Liver (tissue), 9 donors: ENCODE data around the gene RARA. TPM values are rescaled to one million over a fixed set of nuclear protein-coding genes. Genes with fewer than 3 reads are reported as not detected.

Experiments used
- DNase-seq: peaks from one replicate; pipeline ENCODE4 v3.0.0-alpha.2; 2017; ENCODE audit warnings: low spot score
- H3K27ac ChIP-seq, 2 donors: one replicate each; pipeline ENCODE4 v1.7.0; 2013; ENCODE audit warnings: inconsistent platforms in 2 of 2, low read length in 2 of 2, control low read depth in 1 of 2, low read depth in 1 of 2, mild to moderate bottlenecking in 1 of 2
- H3K27me3 ChIP-seq, 4 donors: one replicate each; pipeline versions ENCODE4 v1.6.1 to v1.7.0; 2013; ENCODE audit warnings: low read length in 3 of 4, inconsistent platforms in 1 of 4, mild to moderate bottlenecking in 1 of 4, moderate library complexity in 1 of 4; ENCODE audit not compliant: control insufficient read depth in 4 of 4, insufficient read depth in 4 of 4
- H3K36me3 ChIP-seq, 4 donors: one replicate each; pipeline versions ENCODE4 v1.6.1 to v1.7.0; 2013; ENCODE audit warnings: low read length in 3 of 4, mild to moderate bottlenecking in 3 of 4, low read depth in 1 of 4, moderate library complexity in 1 of 4; ENCODE audit not compliant: control insufficient read depth in 4 of 4, insufficient read depth in 3 of 4
- H3K4me1 ChIP-seq, 4 donors: one replicate each; pipeline versions ENCODE4 v1.6.1 to v1.7.0; 2013; ENCODE audit warnings: low read length in 3 of 4, mild to moderate bottlenecking in 3 of 4, moderate library complexity in 1 of 4; ENCODE audit not compliant: control insufficient read depth in 4 of 4, insufficient read depth in 4 of 4
- H3K4me3 ChIP-seq, 3 donors: one replicate each; pipeline versions ENCODE4 v1.6.1 to v1.7.0; 2013; ENCODE audit warnings: low read length in 3 of 3, control low read depth in 1 of 3, low read depth in 1 of 3, mild to moderate bottlenecking in 1 of 3
- H3K9ac ChIP-seq, 2 donors: one replicate each; pipeline ENCODE4 v1.7.0; 2013; ENCODE audit warnings: low read length in 2 of 2, mild to moderate bottlenecking in 2 of 2, moderate library complexity in 2 of 2, control low read depth in 1 of 2, low read depth in 1 of 2
- H3K9me3 ChIP-seq, 4 donors: one replicate each; pipeline versions ENCODE4 v1.6.1 to v1.7.0; 2013; ENCODE audit warnings: low read length in 3 of 4; ENCODE audit not compliant: control insufficient read depth in 4 of 4
- EGR1 ChIP-seq, 2 donors: IDR thresholded peaks; 2 replicates each; pipeline ENCODE4 v1.6.1; 2016 to 2018; ENCODE audit warnings: antibody characterized with exemption in 2 of 2, low read depth in 2 of 2
- FOXA1 ChIP-seq: IDR thresholded peaks from 2 replicates; pipeline ENCODE4 v1.6.1; 2016; ENCODE audit warnings: antibody characterized with exemption
- FOXA2 ChIP-seq: IDR thresholded peaks from 2 replicates; pipeline ENCODE4 v1.6.1; 2016; ENCODE audit warnings: antibody characterized with exemption
- GABPA ChIP-seq, 2 donors: IDR thresholded peaks in 1 of 2; conservative IDR thresholded peaks in 1 of 2; 2 replicates each; pipeline ENCODE4 v1.6.1; 2016; ENCODE audit warnings: antibody characterized with exemption in 2 of 2, mild to moderate bottlenecking in 1 of 2, moderate library complexity in 1 of 2
- HNF4A ChIP-seq, 2 donors: conservative IDR thresholded peaks; 2 replicates each; pipeline ENCODE4 v1.6.1; 2016; ENCODE audit warnings: antibody characterized with exemption in 2 of 2, mild to moderate bottlenecking in 2 of 2
- JUND ChIP-seq, 2 donors: IDR thresholded peaks; 2 replicates each; pipeline ENCODE4 v1.6.1; 2016; ENCODE audit warnings: antibody characterized with exemption in 2 of 2
- NR2F2 ChIP-seq: IDR thresholded peaks from 2 replicates; pipeline ENCODE4 v1.6.1; 2016; ENCODE audit warnings: antibody characterized with exemption
- RAD21 ChIP-seq, 2 donors: IDR thresholded peaks; 2 replicates each; pipeline ENCODE4 v1.6.1; 2016; ENCODE audit warnings: antibody characterized with exemption in 2 of 2, mild to moderate bottlenecking in 2 of 2
- RXRA ChIP-seq, 2 donors: IDR thresholded peaks; 2 replicates each; pipeline ENCODE4 v1.6.1; 2017 to 2018; ENCODE audit warnings: antibody characterized with exemption in 2 of 2, mild to moderate bottlenecking in 1 of 2
- SP1 ChIP-seq: IDR thresholded peaks from 2 replicates; pipeline ENCODE4 v1.6.1; 2018; ENCODE audit warnings: antibody characterized with exemption, mild to moderate bottlenecking
- TAF1 ChIP-seq: conservative IDR thresholded peaks from 2 replicates; pipeline ENCODE4 v1.6.1; 2016; ENCODE audit warnings: antibody characterized with exemption, mild to moderate bottlenecking
- YY1 ChIP-seq: IDR thresholded peaks from 2 replicates; pipeline ENCODE4 v1.6.1; 2016; ENCODE audit warnings: antibody characterized with exemption, mild to moderate bottlenecking
- WGBS: extraction: QIAGEN DNeasy Blood & Tissue Kit; methylation state at CpG from one replicate; pipeline ENCODE4 v1.1.7; 2013; 5-methylcytosine and 5-hydroxymethylcytosine counted together
- polyA plus RNA-seq, 2 donors: library from polyadenylated mRNA; stranded (reverse) in 1 of 2; unstranded in 1 of 2; fragments of 200-250 nt in 1 of 2; fragments of >200 nt in 1 of 2; fragmentation: Nextera tagmentation in 1 of 2; extraction: Ambion mirVana in 1 of 2; gene quantifications; one replicate each; pipeline versions ENCODE4 v1.2.1 to v1.2.3, GENCODE V29; 2013 to 2015
- total RNA-seq, 2 donors: library from RNA; depleted of rRNA; stranded (reverse); fragments of >200 nt; gene quantifications; one replicate each; pipeline ENCODE4 v1.2.3, GENCODE V29; 2014
- TF ChIP-seq, protein P1 (sequence below): fragments of 150-350 bp; IDR thresholded peaks from 2 replicates; pipeline ENCODE4 v1.5.1; 2017; ENCODE audit warnings: improper control_type of control experiment, low read depth, low read length; ENCODE audit not compliant: missing input control
- TF ChIP-seq, protein P2 (sequence below): IDR thresholded peaks from 2 replicates; pipeline ENCODE4 v1.6.1; 2016; ENCODE audit warnings: antibody characterized with exemption, mild to moderate bottlenecking
- TF ChIP-seq, protein P3 (sequence below): IDR thresholded peaks from 2 replicates; pipeline ENCODE4 v1.6.1; 2016; ENCODE audit warnings: antibody characterized with exemption
- TF ChIP-seq, protein P4 (sequence below): IDR thresholded peaks from 2 replicates; pipeline ENCODE4 v1.6.1; 2016; ENCODE audit warnings: antibody characterized with exemption
- donor health status: healthy.
- donor health status: healthy.
- donor health status: healthy.
- donor health status: healthy.
- donor health status: healthy.

The RARA gene
- total and polyA plus RNA-seq, 4 donors: 6.6 to 26.2 (median 10.8) TPM

DNA sequence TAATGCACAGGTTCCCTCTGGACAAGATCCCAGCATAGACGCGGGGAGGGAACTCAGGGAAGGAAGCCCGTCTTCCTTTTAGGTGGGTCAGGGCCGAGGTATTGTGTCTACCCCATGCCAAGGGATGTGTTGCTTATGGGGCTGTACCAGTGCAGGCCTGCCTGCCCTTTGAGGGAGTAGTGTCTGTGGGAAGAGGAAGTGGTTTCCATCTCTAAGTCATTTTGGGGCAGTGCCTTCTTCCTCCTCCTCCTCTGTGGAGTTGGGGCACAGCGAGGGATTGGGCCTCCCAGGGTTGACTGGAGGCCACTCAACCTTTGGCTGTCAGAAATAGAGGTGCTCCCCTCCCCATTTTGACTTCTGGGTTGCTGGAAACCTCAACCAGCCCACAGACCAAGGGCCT is 29.1 kb downstream of the RARA start:
- Histone ChIP-seq H3K9me3 (no peaks in the 10 kb centered on the region), H3K4me1 (peaks cover 26 to 72% (median 45%) of the 10 kb centered on the region in 4 donors), H3K27me3 (no peaks in the 10 kb centered on the region), H3K4me3 (no peak overlapping the region), H3K36me3 (no peaks in the 10 kb centered on the region), H3K9ac (no peak overlapping the region), H3K27ac (peak overlapping the region in 1 of 2 donors; percentile 25)
- WGBS: 87% methylated on average over 5 of the region's 5 CpGs
- TF ChIP-seq, protein P1, sequence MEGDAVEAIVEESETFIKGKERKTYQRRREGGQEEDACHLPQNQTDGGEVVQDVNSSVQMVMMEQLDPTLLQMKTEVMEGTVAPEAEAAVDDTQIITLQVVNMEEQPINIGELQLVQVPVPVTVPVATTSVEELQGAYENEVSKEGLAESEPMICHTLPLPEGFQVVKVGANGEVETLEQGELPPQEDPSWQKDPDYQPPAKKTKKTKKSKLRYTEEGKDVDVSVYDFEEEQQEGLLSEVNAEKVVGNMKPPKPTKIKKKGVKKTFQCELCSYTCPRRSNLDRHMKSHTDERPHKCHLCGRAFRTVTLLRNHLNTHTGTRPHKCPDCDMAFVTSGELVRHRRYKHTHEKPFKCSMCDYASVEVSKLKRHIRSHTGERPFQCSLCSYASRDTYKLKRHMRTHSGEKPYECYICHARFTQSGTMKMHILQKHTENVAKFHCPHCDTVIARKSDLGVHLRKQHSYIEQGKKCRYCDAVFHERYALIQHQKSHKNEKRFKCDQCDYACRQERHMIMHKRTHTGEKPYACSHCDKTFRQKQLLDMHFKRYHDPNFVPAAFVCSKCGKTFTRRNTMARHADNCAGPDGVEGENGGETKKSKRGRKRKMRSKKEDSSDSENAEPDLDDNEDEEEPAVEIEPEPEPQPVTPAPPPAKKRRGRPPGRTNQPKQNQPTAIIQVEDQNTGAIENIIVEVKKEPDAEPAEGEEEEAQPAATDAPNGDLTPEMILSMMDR: no peak
- TF ChIP-seq HNF4A (conservative IDR thresholded peaks at IDR 0.05) (no peak), YY1 (no peak), JUND (IDR thresholded peaks at IDR 0.05) (no peak), EGR1 (IDR thresholded peaks at IDR 0.05; ENCODE audit: low read depth in 2 of 2) (no peak), NR2F2 (no peak), FOXA2 (no peak), GABPA (IDR thresholded peaks at IDR 0.05 in 1 of 2, conservative IDR thresholded peaks at IDR 0.05 in 1 of 2) (no peak), FOXA1 (no peak)
- TF ChIP-seq, protein P2, sequence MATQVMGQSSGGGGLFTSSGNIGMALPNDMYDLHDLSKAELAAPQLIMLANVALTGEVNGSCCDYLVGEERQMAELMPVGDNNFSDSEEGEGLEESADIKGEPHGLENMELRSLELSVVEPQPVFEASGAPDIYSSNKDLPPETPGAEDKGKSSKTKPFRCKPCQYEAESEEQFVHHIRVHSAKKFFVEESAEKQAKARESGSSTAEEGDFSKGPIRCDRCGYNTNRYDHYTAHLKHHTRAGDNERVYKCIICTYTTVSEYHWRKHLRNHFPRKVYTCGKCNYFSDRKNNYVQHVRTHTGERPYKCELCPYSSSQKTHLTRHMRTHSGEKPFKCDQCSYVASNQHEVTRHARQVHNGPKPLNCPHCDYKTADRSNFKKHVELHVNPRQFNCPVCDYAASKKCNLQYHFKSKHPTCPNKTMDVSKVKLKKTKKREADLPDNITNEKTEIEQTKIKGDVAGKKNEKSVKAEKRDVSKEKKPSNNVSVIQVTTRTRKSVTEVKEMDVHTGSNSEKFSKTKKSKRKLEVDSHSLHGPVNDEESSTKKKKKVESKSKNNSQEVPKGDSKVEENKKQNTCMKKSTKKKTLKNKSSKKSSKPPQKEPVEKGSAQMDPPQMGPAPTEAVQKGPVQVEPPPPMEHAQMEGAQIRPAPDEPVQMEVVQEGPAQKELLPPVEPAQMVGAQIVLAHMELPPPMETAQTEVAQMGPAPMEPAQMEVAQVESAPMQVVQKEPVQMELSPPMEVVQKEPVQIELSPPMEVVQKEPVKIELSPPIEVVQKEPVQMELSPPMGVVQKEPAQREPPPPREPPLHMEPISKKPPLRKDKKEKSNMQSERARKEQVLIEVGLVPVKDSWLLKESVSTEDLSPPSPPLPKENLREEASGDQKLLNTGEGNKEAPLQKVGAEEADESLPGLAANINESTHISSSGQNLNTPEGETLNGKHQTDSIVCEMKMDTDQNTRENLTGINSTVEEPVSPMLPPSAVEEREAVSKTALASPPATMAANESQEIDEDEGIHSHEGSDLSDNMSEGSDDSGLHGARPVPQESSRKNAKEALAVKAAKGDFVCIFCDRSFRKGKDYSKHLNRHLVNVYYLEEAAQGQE: no peak
- TF ChIP-seq, protein P3, sequence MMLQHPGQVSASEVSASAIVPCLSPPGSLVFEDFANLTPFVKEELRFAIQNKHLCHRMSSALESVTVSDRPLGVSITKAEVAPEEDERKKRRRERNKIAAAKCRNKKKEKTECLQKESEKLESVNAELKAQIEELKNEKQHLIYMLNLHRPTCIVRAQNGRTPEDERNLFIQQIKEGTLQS: no peak
- TF ChIP-seq, protein P4, sequence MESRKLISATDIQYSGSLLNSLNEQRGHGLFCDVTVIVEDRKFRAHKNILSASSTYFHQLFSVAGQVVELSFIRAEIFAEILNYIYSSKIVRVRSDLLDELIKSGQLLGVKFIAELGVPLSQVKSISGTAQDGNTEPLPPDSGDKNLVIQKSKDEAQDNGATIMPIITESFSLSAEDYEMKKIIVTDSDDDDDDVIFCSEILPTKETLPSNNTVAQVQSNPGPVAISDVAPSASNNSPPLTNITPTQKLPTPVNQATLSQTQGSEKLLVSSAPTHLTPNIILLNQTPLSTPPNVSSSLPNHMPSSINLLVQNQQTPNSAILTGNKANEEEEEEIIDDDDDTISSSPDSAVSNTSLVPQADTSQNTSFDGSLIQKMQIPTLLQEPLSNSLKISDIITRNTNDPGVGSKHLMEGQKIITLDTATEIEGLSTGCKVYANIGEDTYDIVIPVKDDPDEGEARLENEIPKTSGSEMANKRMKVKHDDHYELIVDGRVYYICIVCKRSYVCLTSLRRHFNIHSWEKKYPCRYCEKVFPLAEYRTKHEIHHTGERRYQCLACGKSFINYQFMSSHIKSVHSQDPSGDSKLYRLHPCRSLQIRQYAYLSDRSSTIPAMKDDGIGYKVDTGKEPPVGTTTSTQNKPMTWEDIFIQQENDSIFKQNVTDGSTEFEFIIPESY: no peak
- no peak for DNase-seq

DNA sequence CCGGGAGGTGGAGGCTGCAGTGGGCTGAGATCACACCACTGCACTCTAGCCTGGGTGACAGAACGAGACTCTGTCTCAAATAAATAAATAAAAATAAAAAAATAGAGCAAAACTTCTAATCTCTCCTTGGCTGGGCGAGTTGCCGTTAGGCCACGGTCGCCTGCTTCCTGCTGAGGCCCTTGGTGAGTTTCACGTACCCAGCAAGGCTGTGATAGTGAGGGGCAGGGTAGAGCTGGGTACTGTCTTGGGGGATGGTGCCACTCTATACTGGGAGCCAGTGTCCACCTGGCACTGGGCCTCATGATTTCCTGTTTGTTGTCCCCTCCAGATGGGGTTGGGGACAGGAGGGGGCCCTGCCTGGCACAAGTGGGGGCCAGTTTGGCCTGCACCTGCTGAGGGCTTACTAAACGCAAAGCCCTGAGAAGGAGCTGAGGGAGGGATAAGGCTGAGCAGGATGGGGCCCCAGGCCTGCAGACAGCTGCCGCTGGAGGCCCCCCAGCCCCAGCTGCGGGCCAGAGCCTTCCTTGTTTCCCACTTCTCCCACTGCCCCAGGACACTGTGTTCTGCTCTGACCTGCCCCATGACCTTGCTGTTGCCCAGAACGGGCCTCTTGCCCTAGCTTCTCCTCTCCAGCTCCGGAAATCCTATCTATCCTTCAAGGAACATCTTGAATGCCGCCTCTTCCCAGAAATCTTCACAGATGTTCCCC is 30.1 kb downstream of the RARA start:
- Histone ChIP-seq H3K27ac (peak overlapping the region; percentile 1 to 99), H3K27me3 (no peaks in the 10 kb centered on the region), H3K9ac (no peak overlapping the region), H3K9me3 (no peaks in the 10 kb centered on the region), H3K36me3 (no peaks in the 10 kb centered on the region), H3K4me3 (no peak overlapping the region), H3K4me1 (peaks cover 18 to 72% (median 43%) of the 10 kb centered on the region in 4 donors)
- no peak for DNase-seq
- TF ChIP-seq RAD21 (IDR thresholded peaks at IDR 0.05) (no peak), NR2F2 (peak; percentile 92), TAF1 (no peak), EGR1 (IDR thresholded peaks at IDR 0.05; ENCODE audit: low read depth in 2 of 2) (no peak), SP1 (peak; percentile 21), RXRA (IDR thresholded peaks at IDR 0.05) (peak in 1 of 2 donors; percentile 41)
- WGBS: 66% methylated on average over 13 of the region's 13 CpGs
